PFSK-1 (cell line): ENCODE measurements around the gene P4HB.

Experiments
- POLR2AphosphoS5 ChIP-seq: IDR thresholded peaks from 2 replicates; pipeline ENCODE4 v1.6.1; 2012; ENCODE audit warnings: low read depth, mild to moderate bottlenecking, control low read depth, low read length, moderate library complexity
- REST ChIP-seq, 2 experiments: IDR thresholded peaks; 2 replicates each; pipeline versions ENCODE4 v1.6.1 to v1.8.0; 2011 to 2012; ENCODE audit warnings: low read depth in 2 of 2, low read length in 2 of 2, control low read depth in 1 of 2, inconsistent platforms in 1 of 2, mild to moderate bottlenecking in 1 of 2, moderate library complexity in 1 of 2; ENCODE audit not compliant: insufficient read depth in 1 of 2
- SIN3A ChIP-seq: IDR thresholded peaks from 2 replicates; pipeline ENCODE4 v1.6.1; 2012; ENCODE audit warnings: mild to moderate bottlenecking, low read length, moderate library complexity, borderline replicate concordance; ENCODE audit not compliant: insufficient read depth
- TAF1 ChIP-seq: IDR thresholded peaks from 2 replicates; pipeline ENCODE4 v1.6.1; 2012; ENCODE audit warnings: low read length, control low read depth, borderline replicate concordance; ENCODE audit not compliant: insufficient read depth

- no peak for TF ChIP-seq TAF1
- no peak for TF ChIP-seq POLR2AphosphoS5
- no peak for TF ChIP-seq REST (IDR thresholded peaks at IDR 0.05; ENCODE audit: insufficient read depth in 1 of 2, low read depth in 2 of 2, low read length in 2 of 2)
- TF ChIP-seq SIN3A, result no peak
These were observed 31.7 kb downstream of the P4HB start for GRCh38 chr17:81828656-81829055.
